Effector memory CD4-positive, alpha-beta T cell (primary cell): ENCODE results near the gene COL9A3.

ENCODE experiments used
- DNase-seq, 3 donors: peaks; one replicate each; pipeline ENCODE4 v3.0.0-alpha.2; 2020
- H3K27ac ChIP-seq: 2 replicates; pipeline ENCODE4 v1.7.0; 2013; ENCODE audit warnings: mild to moderate bottlenecking, low read length, moderate library complexity; ENCODE audit not compliant: insufficient read depth, poor library complexity, severe bottlenecking
- H3K27me3 ChIP-seq: replicated peaks from 2 replicates; pipeline ENCODE4 v1.7.0; 2013; ENCODE audit warnings: mild to moderate bottlenecking, low read length; ENCODE audit not compliant: insufficient read depth, control insufficient read depth, poor library complexity, severe bottlenecking
- H3K36me3 ChIP-seq: 2 replicates; pipeline ENCODE4 v1.7.0; 2013; ENCODE audit warnings: mild to moderate bottlenecking, low read length, moderate library complexity; ENCODE audit not compliant: control insufficient read depth, insufficient read depth
- H3K4me1 ChIP-seq: 2 replicates; pipeline ENCODE4 v1.7.0; 2013; ENCODE audit warnings: low read length, mild to moderate bottlenecking; ENCODE audit not compliant: control insufficient read depth, insufficient read depth, poor library complexity, severe bottlenecking
- H3K4me3 ChIP-seq: 2 replicates; pipeline ENCODE4 v1.7.0; 2013; ENCODE audit warnings: low read length, low read depth, mild to moderate bottlenecking; ENCODE audit not compliant: insufficient read depth, poor library complexity, severe bottlenecking
- H3K9me3 ChIP-seq: 2 replicates; pipeline ENCODE4 v1.7.0; 2013; ENCODE audit warnings: mild to moderate bottlenecking, low read length, moderate library complexity; ENCODE audit not compliant: control insufficient read depth

Gene COL9A3

DNA sequence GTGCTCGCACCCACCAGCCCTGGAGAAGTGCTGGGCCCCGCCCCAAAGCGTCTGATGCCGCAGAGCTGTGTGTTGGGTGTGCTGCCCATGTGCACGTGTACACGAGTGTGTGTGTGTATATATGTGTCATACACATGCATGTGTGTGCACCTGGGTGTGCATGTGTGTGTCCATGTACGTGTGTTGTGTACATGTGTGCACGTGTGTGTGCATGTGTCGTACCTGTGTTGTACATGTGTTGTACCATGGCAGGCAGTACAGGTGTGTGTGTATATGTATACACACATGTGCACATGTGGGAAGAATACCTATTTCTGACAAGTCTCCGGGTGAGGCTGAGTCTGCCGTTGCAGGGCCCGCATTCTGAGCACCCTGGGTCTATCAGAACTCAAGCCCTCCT, 26.8 kb upstream of the COL9A3 start:
- no peak overlapping the region for H3K27ac ChIP-seq
- no peak overlapping the region for H3K4me3 ChIP-seq
- no peaks in the 10 kb centered on the region for H3K9me3 ChIP-seq
- no peaks in the 10 kb centered on the region for H3K36me3 ChIP-seq
- H3K4me1 ChIP-seq, result peaks cover 19% of the 10 kb centered on the region
- H3K27me3 ChIP-seq, result no peaks in the 10 kb centered on the region
- DNase-seq, result no peak

DNA sequence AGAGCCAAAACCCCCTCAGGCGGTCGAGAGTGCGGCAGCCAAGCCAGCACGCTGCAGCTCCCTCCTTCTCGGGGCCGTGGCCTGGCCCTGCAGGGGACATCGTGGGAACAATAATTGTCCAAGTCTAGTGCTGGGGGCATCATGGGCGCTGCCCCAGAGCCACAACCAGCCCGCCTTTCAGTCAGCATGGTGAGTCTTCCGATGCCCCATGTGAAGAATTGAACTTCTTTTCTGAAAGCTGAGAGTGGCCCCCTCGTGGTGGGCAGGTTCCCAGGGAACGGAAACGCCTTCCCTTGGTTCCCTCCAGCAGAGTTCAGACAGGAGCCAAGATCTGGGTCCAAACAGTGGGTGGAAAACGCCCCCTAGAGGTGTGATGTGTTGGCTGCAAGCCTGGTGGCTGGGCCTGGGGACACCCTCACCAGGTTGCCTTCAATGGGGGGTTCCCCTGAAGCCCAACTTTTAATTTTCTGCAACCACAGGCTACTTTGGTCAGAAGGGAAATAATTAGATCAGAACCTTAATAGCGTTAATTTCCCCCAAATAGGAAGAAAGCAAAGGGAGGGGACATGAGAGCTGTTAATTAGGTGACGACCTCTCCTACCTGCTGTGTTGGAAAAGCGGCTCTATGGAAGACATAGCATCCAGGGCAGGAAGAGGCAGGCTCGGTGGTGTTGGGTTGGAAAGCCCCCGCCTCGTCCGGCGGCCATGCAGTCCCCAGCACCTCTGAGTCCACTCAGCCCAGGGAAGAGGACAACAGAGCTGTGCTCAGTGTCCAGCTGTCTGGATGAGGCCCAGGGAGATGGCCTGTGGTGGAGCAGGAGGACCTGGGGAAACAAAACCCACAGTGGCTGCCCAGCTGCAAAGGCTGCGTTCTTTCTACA, 25.3 kb upstream of the COL9A3 start:
- Histone ChIP-seq H3K4me3 (no peak overlapping the region), H3K27me3 (no peaks in the 10 kb centered on the region), H3K4me1 (peaks cover 19% of the 10 kb centered on the region), H3K9me3 (no peaks in the 10 kb centered on the region), H3K36me3 (no peaks in the 10 kb centered on the region), H3K27ac (no peak overlapping the region)
- DNase-seq, result peak; percentile 37 to 54 (median 47)

DNA sequence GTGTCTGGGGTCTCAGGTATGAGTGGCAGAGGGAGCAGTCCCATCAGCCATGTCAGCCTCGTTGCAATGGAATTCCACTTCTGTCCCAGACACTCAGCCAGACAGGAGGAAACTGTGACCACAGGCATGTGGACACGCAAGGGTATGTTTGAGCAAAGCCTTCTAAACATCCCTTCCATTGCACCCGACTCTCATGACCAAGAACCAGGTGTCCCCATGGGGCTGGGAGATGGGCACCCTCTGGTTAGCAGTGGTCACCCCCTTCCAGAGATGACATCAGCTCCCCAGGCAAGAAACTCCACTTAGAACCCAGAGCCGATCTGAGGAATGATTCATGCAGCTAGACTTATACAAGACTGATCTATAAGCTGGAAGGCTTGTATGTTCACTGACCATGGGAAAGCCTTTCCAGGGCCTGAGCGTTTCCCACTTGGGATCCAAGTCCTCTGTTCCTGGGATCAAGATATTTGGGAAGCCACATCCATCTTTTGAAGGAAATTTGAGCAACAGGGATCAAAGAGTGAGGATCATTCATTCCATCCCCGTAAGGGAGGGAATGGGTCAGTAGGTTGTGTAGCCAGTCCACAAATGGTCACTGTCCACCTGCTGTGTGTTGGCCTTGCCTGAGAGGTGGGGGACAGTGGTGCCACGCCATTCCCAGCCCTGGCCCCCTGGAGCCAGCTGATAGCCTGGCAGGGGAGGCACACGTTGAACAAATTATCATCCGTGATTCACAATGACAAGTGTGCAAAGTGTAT, 24.5 kb upstream of the COL9A3 start:
- DNase-seq, result no peak
- Histone ChIP-seq H3K36me3 (no peaks in the 10 kb centered on the region), H3K4me1 (peaks cover 21% of the 10 kb centered on the region), H3K9me3 (no peaks in the 10 kb centered on the region), H3K27me3 (no peaks in the 10 kb centered on the region), H3K27ac (no peak overlapping the region), H3K4me3 (no peak overlapping the region)

DNA sequence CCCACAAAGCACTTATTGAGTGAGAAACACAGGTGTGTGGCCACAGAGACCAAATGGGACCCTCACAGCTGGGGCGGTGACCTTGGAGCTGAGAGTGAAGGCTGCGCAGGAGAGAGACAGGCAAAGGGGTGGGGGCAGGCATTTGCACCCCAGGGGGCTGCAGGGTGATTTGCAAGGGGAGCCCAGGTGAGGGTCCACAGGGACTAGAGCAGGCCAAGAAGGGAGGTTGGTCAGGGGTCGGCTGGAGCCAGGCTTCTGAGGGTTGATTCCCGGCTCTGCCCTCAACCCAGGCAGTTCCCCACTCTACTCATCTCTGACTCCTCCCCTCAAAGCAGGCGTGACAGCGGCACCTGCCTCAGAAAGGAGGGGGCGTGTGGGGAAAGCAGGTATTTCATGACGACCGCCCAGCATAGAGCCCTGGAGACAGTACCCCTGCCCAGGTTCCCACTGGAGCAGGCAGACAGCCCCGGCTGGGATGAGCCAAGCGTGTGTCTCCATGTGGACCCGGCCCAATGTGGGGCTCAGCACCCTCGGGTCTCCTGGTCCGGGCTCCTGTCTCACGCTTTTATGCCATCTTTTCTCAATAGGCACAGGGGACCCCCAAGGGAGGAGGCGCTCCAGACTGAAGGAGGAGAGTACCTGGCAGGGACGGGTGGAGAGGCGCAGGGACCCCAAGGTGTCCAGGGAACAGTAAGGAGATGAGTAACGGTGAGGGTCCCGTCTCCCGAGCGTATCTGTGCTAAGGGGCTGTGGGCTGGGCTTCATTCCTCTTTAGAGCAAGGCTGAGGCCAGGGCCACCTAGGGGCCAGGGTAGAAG, 23.7 kb upstream of the COL9A3 start:
- H3K27ac ChIP-seq, result peak overlapping the region; percentile 77
- peaks cover under 1% of the 10 kb centered on the region for H3K36me3 ChIP-seq
- DNase-seq, result no peak
- no peaks in the 10 kb centered on the region for H3K27me3 ChIP-seq
- peak overlapping the region; percentile 45 for H3K4me3 ChIP-seq
- H3K9me3 ChIP-seq, result no peaks in the 10 kb centered on the region
- H3K4me1 ChIP-seq, result peaks cover 24% of the 10 kb centered on the region

DNA sequence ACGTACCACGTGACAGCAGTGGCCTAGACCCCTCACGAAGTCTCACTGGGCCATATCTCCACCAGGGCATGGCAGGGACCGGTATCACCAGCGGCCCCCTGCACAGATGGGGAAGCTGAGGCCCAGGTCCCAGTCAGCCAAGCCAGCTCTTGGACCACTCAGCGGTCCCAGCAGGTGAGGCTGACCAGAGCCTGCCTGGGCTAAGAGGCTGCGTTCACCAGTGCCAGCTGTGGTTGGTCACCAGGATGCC, 23.2 kb upstream of the COL9A3 start:
- no peaks in the 10 kb centered on the region for H3K9me3 ChIP-seq
- peak overlapping the region; percentile 77 for H3K27ac ChIP-seq
- peaks cover 24% of the 10 kb centered on the region for H3K4me1 ChIP-seq
- no peak for DNase-seq
- no peaks in the 10 kb centered on the region for H3K27me3 ChIP-seq
- H3K36me3 ChIP-seq, result peaks cover 6% of the 10 kb centered on the region
- peak overlapping the region; percentile 45 for H3K4me3 ChIP-seq

DNA sequence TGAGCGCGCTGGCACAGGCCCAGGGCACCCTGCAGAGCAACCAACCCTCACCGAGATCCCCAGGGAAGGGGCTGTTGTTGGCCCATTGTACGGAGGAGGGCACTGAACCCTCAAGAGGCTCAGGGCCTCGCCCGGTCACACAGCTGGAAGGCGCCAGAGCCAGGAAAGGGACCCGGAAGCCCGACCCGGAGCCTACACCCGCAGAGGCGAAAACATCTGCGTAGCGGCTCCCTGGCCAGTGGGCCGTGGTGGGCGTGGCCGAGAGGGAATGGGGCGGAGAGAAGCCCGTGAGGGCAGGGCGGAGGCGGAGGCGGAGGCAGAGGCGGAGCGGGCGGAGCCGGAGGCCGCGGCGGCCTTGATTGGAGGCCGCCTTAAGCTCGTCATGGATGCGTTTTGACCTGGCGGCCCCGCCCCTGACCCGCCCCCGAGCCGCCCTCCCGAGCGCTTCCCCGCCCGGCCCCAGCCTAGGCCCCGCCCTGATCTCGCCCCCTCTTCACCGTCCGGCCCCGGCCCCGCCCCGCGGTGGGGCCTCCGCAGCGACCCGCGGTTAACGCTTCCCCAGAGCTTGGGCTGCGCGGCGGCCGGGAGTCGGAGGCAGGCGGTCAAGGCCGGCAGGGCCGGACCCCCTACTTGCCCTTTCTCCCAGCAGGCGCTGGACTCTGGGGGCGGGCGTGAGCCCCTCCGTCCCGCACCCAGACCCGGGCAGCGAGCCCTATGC, 22.7 kb upstream of the COL9A3 start:
- Histone ChIP-seq H3K36me3 (peaks cover 11% of the 10 kb centered on the region), H3K9me3 (no peaks in the 10 kb centered on the region), H3K27ac (peak overlapping the region; percentile 77), H3K4me1 (peaks cover 24% of the 10 kb centered on the region), H3K4me3 (peak overlapping the region; percentile 72), H3K27me3 (no peaks in the 10 kb centered on the region)
- peak; percentile 83 to 93 (median 93) for DNase-seq

DNA sequence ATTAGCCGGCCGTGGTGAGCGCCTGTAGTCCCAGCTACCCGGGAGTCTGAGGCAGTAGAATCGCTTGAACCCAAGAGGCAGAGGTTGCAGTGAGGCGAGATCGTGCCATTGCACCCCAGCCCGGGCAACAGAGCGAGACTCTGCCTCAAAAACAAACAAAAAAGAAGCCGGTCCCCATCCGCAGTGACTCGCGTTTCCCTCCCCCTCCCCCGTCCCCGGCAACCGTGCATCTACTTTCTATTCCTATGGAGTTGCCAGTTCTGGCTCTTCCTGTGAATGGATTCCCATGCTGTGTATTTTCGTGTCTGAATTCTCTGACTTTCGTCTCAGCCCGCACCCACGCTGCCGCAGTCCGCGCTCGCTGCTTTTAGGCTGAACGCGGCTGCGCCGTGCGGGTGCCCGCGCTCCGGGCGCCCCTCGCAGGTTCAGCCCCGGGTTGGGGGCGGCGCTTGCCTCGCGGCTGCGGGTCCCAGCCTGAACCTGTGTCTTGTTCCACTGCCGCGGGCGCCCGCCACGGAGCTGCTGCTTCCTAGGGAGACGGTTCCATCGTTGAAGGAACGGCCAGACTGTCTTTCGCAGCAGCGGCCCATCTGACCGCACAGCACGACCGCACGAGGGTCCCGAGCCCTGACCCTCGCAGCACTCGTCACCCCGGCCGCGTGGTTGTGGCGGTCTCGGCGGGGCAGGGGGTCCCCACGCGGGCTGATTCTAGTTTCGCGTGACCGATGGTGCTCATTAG, 21.7 kb upstream of the COL9A3 start:
- Histone ChIP-seq H3K27me3 (no peaks in the 10 kb centered on the region), H3K36me3 (peaks cover 21% of the 10 kb centered on the region), H3K4me1 (peaks cover 24% of the 10 kb centered on the region), H3K27ac (peak overlapping the region; percentile 70), H3K4me3 (peak overlapping the region; percentile 72), H3K9me3 (no peaks in the 10 kb centered on the region)
- DNase-seq, result peak; percentile 29 to 58 (median 42)

DNA sequence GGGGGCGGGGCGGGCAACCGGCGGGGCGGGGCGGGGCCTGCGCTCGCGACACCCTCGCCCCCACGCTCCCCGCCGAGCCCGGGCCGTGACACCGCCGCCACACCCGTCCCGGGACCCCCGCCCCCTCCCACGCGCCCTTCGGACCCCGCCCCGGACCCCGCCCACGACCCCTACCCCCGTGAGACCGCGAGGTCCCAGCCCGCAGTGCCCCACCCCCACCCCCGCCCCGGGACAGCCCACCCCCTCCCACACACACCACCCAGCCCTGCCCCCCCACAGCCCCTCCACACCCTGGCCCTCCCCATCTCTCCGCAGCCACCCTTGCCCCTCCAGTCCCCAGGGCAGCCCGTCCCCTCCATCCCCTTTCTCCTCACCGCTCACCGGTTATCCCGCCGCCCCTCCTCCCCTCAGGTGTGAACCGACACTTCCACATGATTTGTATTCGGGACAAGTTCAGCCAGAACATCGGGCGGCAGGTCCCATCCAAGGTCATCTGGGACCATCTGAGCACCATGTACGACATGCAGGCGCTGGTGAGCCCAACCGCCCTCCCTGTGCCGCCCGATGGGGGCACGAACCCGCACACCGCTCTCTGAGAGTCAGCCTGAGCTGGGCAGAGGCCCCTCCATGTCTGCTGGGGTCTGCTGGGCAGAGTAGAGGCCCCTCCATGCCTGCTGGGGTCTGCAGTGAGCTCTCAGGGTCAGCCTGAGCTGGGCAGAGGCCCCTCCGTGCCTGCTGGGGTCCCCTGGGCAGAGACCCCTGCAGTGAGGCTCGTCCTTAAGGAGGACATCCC, 20.0 kb upstream of the COL9A3 start:
- Histone ChIP-seq H3K27me3 (no peaks in the 10 kb centered on the region), H3K4me1 (peaks cover 18% of the 10 kb centered on the region), H3K36me3 (peaks cover 30% of the 10 kb centered on the region), H3K27ac (peak overlapping the region; percentile 70), H3K4me3 (peak overlapping the region; percentile 50), H3K9me3 (no peaks in the 10 kb centered on the region)
- no peak for DNase-seq
